Effector memory CD4-positive, alpha-beta T cell (primary cell): ENCODE data around the gene ARL15.
"Not testable (repeated sequence)": the region's sequence is repeated elsewhere in the genome, so short reads cannot be mapped to it uniquely, and the experiment has no call there.

Source experiments
- DNase-seq, 3 donors: peaks; one replicate each; pipeline ENCODE4 v3.0.0-alpha.2; 2020
- H3K27ac ChIP-seq: 2 replicates; pipeline ENCODE4 v1.7.0; 2013; ENCODE audit warnings: mild to moderate bottlenecking, low read length, moderate library complexity; ENCODE audit not compliant: insufficient read depth, poor library complexity, severe bottlenecking
- H3K27me3 ChIP-seq: replicated peaks from 2 replicates; pipeline ENCODE4 v1.7.0; 2013; ENCODE audit warnings: mild to moderate bottlenecking, low read length; ENCODE audit not compliant: insufficient read depth, control insufficient read depth, poor library complexity, severe bottlenecking
- H3K36me3 ChIP-seq: 2 replicates; pipeline ENCODE4 v1.7.0; 2013; ENCODE audit warnings: mild to moderate bottlenecking, low read length, moderate library complexity; ENCODE audit not compliant: control insufficient read depth, insufficient read depth
- H3K4me1 ChIP-seq: 2 replicates; pipeline ENCODE4 v1.7.0; 2013; ENCODE audit warnings: low read length, mild to moderate bottlenecking; ENCODE audit not compliant: control insufficient read depth, insufficient read depth, poor library complexity, severe bottlenecking
- H3K4me3 ChIP-seq: 2 replicates; pipeline ENCODE4 v1.7.0; 2013; ENCODE audit warnings: low read length, low read depth, mild to moderate bottlenecking; ENCODE audit not compliant: insufficient read depth, poor library complexity, severe bottlenecking
- H3K9me3 ChIP-seq: 2 replicates; pipeline ENCODE4 v1.7.0; 2013; ENCODE audit warnings: mild to moderate bottlenecking, low read length, moderate library complexity; ENCODE audit not compliant: control insufficient read depth

The ARL15 gene

DNA sequence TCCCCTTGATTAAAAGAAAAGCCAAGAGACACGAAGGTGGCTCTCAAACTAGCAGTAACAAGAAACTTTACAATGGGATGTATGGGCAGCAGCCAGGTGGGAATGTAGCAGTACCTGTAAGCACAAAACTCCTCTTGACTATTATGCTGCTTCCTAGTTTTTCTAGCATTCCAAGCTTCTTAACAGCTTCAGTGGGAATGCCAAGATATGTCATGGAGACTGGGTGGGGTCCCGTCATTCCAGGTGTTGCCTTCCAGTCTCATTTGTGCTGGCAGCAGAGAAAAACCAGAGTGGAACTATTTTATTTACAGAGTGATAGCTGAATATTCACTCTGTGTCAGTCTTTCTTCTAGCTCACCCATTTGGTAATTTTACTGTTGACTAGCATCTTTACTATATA lies 236.6 kb downstream of the ARL15 start:
- DNase-seq: no peak
- Histone ChIP-seq H3K9me3 (no peaks in the 10 kb centered on the region), H3K27me3 (no peaks in the 10 kb centered on the region), H3K4me3 (no peak overlapping the region), H3K36me3 (no peaks in the 10 kb centered on the region), H3K4me1 (no peaks in the 10 kb centered on the region), H3K27ac (no peak overlapping the region)

DNA sequence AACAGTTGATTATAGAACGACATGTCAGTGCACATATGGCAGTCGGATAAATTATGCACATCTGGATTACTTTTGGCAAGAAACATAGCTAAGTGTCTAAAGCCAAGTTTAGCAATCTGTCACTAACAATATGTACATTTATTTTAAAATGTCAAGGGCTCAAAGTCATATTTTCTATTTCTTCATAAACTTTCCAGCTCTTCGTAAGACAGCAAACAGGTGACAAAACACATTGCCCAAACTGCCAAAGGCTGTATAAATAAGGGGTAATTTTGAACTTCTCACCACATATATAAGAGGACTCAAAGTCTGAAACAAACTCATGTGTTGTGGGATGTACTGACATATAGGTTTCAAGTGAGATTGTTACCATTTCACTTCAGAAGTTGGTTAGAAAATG lies 237.2 kb downstream of the ARL15 start:
- Histone ChIP-seq H3K36me3 (no peaks in the 10 kb centered on the region), H3K27me3 (no peaks in the 10 kb centered on the region), H3K4me3 (no peak overlapping the region), H3K9me3 (no peaks in the 10 kb centered on the region), H3K4me1 (no peaks in the 10 kb centered on the region), H3K27ac (no peak overlapping the region)
- no peak for DNase-seq

DNA sequence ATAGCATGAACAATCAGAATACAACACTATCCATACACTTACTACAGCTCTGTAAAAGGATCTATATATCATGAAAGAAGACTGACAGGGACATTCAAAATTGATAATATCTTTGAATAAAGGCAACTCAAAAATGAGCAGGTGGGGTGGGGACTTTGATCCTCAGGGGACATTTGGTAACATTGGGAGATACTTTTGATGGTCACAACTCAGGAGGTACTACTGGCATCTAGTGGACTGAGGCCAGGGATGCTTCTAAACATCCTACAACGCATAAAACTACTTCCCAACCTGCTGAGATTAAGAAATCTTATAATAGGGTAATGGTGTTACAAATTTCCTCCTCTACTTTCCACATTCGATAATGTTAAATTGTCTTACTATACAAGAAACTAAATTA lies 243.9 kb downstream of the ARL15 start:
- H3K27ac ChIP-seq: no peak overlapping the region
- H3K4me3 ChIP-seq: no peak overlapping the region
- no peaks in the 10 kb centered on the region for H3K36me3 ChIP-seq
- no peak for DNase-seq
- H3K4me1 ChIP-seq: no peaks in the 10 kb centered on the region
- no peaks in the 10 kb centered on the region for H3K9me3 ChIP-seq
- no peaks in the 10 kb centered on the region for H3K27me3 ChIP-seq

DNA sequence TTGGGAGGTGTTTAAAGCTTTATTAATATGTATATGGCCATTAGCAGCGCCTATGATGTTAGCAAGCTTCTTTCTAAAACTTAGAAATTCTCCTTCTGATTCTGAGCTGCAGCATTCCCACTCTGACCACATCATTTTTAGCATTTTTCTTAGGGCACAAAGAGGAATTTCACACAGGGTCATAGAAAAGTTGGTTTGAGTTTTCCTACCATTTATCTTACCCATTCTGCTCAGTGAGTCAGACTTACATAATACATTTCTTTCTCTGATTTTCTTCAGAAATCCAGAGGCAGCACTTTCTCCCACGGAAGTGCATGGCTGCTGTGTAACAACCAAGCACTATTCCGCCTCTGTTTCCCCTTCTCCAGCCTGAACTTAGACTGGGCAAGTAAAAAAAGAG lies 246.6 kb downstream of the ARL15 start:
- H3K9me3 ChIP-seq: no peaks in the 10 kb centered on the region
- H3K36me3 ChIP-seq: no peaks in the 10 kb centered on the region
- H3K27me3 ChIP-seq: no peaks in the 10 kb centered on the region
- H3K4me1 ChIP-seq: no peaks in the 10 kb centered on the region
- no peak for DNase-seq
- H3K27ac ChIP-seq: no peak overlapping the region
- no peak overlapping the region for H3K4me3 ChIP-seq

DNA sequence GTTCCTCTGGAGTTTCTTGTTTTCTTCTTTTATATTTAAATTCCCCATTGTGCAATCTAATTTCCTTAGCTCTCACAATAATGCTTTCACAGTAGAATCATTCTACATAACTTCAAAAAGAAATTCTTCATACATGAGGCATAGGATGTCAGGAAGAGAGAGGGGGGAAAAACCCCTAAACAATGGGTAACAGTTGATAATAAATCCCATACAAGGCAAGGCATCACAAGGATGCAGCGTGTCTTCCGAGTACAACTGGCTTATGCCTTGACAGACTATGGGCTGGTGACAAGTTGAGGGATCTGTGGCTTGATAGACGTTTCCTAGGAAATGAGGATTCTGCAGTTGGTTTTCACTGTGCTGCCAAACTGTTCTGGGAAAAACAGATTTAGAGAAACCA lies 247.4 kb downstream of the ARL15 start:
- H3K9me3 ChIP-seq: no peaks in the 10 kb centered on the region

DNA sequence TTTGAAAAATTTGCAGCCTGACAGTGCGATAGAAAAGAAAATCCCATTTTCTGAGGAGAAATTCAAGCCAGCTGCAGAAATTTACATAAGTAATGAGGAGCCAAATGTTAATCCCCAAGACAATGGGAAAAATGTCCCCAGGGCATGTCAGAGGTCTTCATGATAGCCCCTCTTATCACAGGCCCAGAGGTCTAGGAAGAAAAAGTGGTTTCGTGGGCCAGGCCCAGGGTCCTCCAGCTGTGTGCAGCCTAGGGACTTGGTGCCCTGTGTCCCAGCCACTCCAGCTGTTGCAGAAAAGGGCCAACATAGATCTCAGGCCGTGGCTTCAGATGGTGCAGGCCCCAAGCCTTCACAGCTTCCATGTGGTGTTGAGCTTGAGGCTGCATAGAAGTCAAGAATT lies 249.5 kb downstream of the ARL15 start:
- not testable (repeated sequence) for H3K27me3 ChIP-seq, H3K9me3 ChIP-seq, H3K36me3 ChIP-seq, H3K4me1 ChIP-seq, DNase-seq, H3K27ac ChIP-seq, H3K4me3 ChIP-seq

More for the DNA sequence above, 247.4 kb downstream of the ARL15 start:
- H3K36me3 ChIP-seq: no peaks in the 10 kb centered on the region
- no peaks in the 10 kb centered on the region for H3K27me3 ChIP-seq
- H3K4me3 ChIP-seq: no peak overlapping the region
- no peak overlapping the region for H3K27ac ChIP-seq
- no peaks in the 10 kb centered on the region for H3K4me1 ChIP-seq
- no peak for DNase-seq

DNA sequence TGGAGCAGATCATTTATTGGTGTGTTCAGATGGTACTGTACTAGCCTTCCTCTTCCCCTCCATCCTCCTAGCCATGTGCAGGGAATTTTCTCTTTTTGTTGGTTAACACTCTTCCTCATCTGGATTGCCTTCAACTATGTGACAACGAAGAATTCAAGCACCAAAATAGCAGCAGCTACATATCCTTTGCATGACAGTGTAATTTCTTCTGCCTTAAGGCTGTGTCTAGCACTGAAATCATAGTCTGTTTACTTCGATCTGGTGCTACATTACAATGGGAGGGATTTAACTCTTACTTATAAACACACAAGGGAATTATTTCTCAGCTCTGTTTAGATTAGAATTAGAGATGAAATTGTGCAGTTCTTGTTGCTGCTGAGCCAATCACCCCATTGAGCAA lies 260.4 kb downstream of the ARL15 start:
- Histone ChIP-seq H3K4me3 (no peak overlapping the region), H3K27me3 (no peaks in the 10 kb centered on the region), H3K27ac (no peak overlapping the region), H3K36me3 (no peaks in the 10 kb centered on the region), H3K4me1 (no peaks in the 10 kb centered on the region), H3K9me3 (no peaks in the 10 kb centered on the region)
- no peak for DNase-seq

DNA sequence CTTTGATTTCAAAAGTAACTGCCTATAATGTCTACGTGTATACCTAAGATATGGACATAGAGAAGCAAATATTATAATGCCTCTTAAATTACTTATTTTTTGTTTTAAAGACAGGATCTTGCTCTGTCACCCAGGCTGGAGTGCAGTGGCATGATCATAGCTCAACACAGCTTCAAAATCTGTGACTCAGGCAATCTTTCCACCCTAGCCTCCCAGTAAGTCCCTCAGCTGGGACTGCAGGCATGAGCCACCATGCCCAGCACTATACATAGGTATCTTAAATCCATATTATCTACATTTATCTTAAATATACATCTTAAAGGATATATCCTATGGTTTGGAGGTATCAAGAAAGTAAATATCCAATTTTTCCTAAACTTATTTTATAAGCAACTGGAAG lies 261.2 kb downstream of the ARL15 start:
- Histone ChIP-seq H3K36me3 (no peaks in the 10 kb centered on the region), H3K9me3 (no peaks in the 10 kb centered on the region), H3K27ac (no peak overlapping the region), H3K4me3 (no peak overlapping the region), H3K4me1 (no peaks in the 10 kb centered on the region), H3K27me3 (no peaks in the 10 kb centered on the region)
- no peak for DNase-seq

DNA sequence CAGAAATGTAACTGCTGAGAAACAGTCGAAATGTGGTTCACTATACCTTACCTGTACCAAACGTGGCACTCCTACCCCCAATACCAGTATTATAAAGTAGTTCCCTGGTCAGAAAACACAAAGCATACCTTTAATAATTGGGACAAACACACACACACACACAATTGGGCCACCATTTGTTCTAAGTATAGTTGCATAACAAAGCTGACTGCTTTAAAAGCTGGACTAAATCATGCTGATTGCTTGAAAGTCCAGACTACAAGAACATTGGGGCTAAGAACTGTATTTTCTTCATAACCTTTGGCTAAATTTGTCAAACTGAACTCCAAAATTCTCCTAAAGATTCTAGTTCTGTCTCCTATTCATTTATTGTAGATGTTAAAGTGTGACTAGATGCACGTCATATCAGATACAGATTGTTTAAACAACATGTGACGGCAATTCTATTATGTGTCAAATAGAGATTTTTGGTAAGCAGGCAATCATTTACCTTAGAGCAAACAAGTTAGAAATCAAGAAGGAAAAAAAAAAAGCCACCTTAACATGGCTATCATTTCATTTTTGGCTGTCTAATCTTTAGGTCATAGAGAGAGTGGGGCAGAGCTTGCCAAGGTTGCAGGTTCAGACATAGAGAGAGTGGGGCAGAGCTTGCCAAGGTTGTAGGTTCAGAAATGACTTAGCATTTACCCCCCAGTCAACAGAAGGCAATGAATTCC lies 265.1 kb downstream of the ARL15 start:
- Histone ChIP-seq H3K36me3 (no peaks in the 10 kb centered on the region), H3K9me3 (no peaks in the 10 kb centered on the region), H3K27ac (no peak overlapping the region), H3K4me3 (no peak overlapping the region), H3K4me1 (no peaks in the 10 kb centered on the region), H3K27me3 (no peaks in the 10 kb centered on the region)
- DNase-seq: no peak

DNA sequence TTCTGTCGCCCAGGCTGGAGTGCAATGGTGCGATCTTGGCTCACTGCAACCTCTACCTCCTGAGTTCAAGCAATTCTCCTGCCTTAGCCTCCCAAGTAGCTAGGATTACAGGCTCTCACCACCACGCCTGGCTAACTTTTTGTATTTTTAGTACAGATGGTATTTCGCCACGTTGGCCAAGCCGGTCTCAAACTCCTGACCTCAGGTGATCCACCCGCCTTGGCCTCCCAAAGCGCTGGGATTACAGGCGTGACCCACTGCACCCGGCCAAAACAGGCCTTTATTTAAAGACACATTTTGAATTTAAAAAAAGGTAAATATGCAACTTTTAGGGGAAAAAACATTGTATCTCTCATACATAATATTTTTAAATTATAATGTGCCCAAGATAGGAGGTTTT lies 266.1 kb downstream of the ARL15 start:
- DNase-seq, H3K36me3 ChIP-seq, H3K27ac ChIP-seq, H3K4me3 ChIP-seq, H3K27me3 ChIP-seq, H3K4me1 ChIP-seq, H3K9me3 ChIP-seq: not testable (repeated sequence)
